ACC112 (cell line): ENCODE data around the gene ILF2.

Source experiments
- H2AFZ ChIP-seq: fragments of 200-600 bp; sonication (generic); one replicate; pipeline ENCODE4 v1.6.0; 2017; ENCODE audit warnings: antibody characterized with exemption, low read length; ENCODE audit not compliant: unreplicated experiment
- H3K27ac ChIP-seq: fragments of 200-600 bp; sonication (generic); 2 replicates; pipeline ENCODE4 v1.5.1; 2014; ENCODE audit warnings: low read depth, mild to moderate bottlenecking, antibody characterized with exemption, low read length, moderate library complexity
- H3K27me3 ChIP-seq: fragments of 200-600 bp; sonication (generic); 2 replicates; pipeline ENCODE4 v1.6.1; 2014; ENCODE audit warnings: mild to moderate bottlenecking, antibody characterized with exemption, low read length, moderate library complexity, mixed read lengths; ENCODE audit not compliant: insufficient read depth
- H3K36me3 ChIP-seq: fragments of 200-600 bp; sonication (generic); 2 replicates; pipeline ENCODE4 v1.6.1; 2016; ENCODE audit warnings: mild to moderate bottlenecking, antibody characterized with exemption, low read length, moderate library complexity, mixed read lengths; ENCODE audit not compliant: insufficient read depth
- H3K4me1 ChIP-seq: fragments of 200-600 bp; sonication (generic); one replicate; pipeline ENCODE4 v1.6.1; 2016; ENCODE audit warnings: low read length, mixed read lengths; ENCODE audit not compliant: insufficient read depth, unreplicated experiment, control insufficient read depth
- H3K4me3 ChIP-seq: fragments of 200-600 bp; sonication (generic); 2 replicates; pipeline ENCODE4 v1.5.1; 2014; ENCODE audit warnings: mild to moderate bottlenecking, low read depth, low read length
- H3K79me2 ChIP-seq: fragments of 200-600 bp; sonication (generic); one replicate; pipeline ENCODE4 v1.6.0; 2016; ENCODE audit warnings: low read length; ENCODE audit not compliant: control insufficient read depth, unreplicated experiment, insufficient read depth

ILF2 gene

GRCh38 chr1:153626904-153627714, 43.7 kb downstream of the ILF2 start, which contains the start of gene S100A13:
S100A13 (minus strand) TSS chr1:153627505; CDS start chr1:153626472, 1,033 bp downstream.
- Histone ChIP-seq H3K4me1 (peaks cover 18% of the 10 kb centered on the region), H2AFZ (peak within 1 kb of the TSS; percentile 28), H3K27me3 (no peaks in the 10 kb centered on the region), H3K27ac (peak within 1 kb of the TSS; percentile 84), H3K79me2 (peaks cover 30% of the 10 kb centered on the region), H3K36me3 (no peaks in the 10 kb centered on the region), H3K4me3 (peak within 1 kb of the TSS; percentile 88)

GRCh38 chr1:153626477-153626903, 44.3 kb downstream of the ILF2 start:
- Histone ChIP-seq H3K4me3 (peak overlapping the region; percentile 88), H3K4me1 (peaks cover 18% of the 10 kb centered on the region), H3K27me3 (no peaks in the 10 kb centered on the region), H2AFZ (no peak overlapping the region), H3K79me2 (peaks cover 30% of the 10 kb centered on the region), H3K27ac (peak overlapping the region; percentile 84), H3K36me3 (no peaks in the 10 kb centered on the region)

GRCh38 chr1:153624965-153625611, 45.7 kb downstream of the ILF2 start:
- H3K27ac ChIP-seq = no peak overlapping the region
- H3K4me3 ChIP-seq = peak overlapping the region; percentile 88; the same call in 1 of the 2 replicates
- peaks cover 18% of the 10 kb centered on the region for H3K4me1 ChIP-seq
- H3K79me2 ChIP-seq = peaks cover 30% of the 10 kb centered on the region
- H2AFZ ChIP-seq = no peak overlapping the region
- H3K36me3 ChIP-seq = no peaks in the 10 kb centered on the region
- no peaks in the 10 kb centered on the region for H3K27me3 ChIP-seq

GRCh38 chr1:153623101-153623500, 47.7 kb downstream of the ILF2 start:
- no peak overlapping the region for H3K27ac ChIP-seq
- no peak overlapping the region for H2AFZ ChIP-seq
- peaks cover 30% of the 10 kb centered on the region for H3K79me2 ChIP-seq
- no peak overlapping the region for H3K4me3 ChIP-seq
- H3K36me3 ChIP-seq = peaks cover 3% of the 10 kb centered on the region
- H3K4me1 ChIP-seq = peaks cover 18% of the 10 kb centered on the region
- H3K27me3 ChIP-seq = no peaks in the 10 kb centered on the region

GRCh38 chr1:153619171-153619570, 51.6 kb downstream of the ILF2 start:
- Histone ChIP-seq H2AFZ (no peak overlapping the region), H3K79me2 (peaks cover 7% of the 10 kb centered on the region), H3K4me3 (no peak overlapping the region), H3K36me3 (peaks cover 3% of the 10 kb centered on the region), H3K27ac (no peak overlapping the region), H3K27me3 (no peaks in the 10 kb centered on the region), H3K4me1 (peaks cover 25% of the 10 kb centered on the region)

GRCh38 chr1:153617663-153618062, 53.1 kb downstream of the ILF2 start:
- no peak overlapping the region for H2AFZ ChIP-seq
- H3K27ac ChIP-seq = peak overlapping the region; percentile 10; the same call in 1 of the 2 replicates
- no peak overlapping the region for H3K4me3 ChIP-seq
- no peaks in the 10 kb centered on the region for H3K27me3 ChIP-seq
- H3K36me3 ChIP-seq = peaks cover 3% of the 10 kb centered on the region
- H3K79me2 ChIP-seq = peaks cover 10% of the 10 kb centered on the region
- H3K4me1 ChIP-seq = peaks cover 34% of the 10 kb centered on the region

GRCh38 chr1:153616917-153617311, 53.9 kb downstream of the ILF2 start:
- Histone ChIP-seq H3K79me2 (peaks cover 17% of the 10 kb centered on the region), H3K27ac (no peak overlapping the region), H3K4me1 (peaks cover 34% of the 10 kb centered on the region), H2AFZ (no peak overlapping the region), H3K4me3 (no peak overlapping the region), H3K36me3 (peaks cover 3% of the 10 kb centered on the region), H3K27me3 (no peaks in the 10 kb centered on the region)

GRCh38 chr1:153616144-153616916, 54.5 kb downstream of the ILF2 start, which contains the start of gene S100A14:
S100A14 (minus strand) TSS chr1:153616325; CDS start chr1:153615858, 467 bp downstream.
- Histone ChIP-seq H3K27me3 (no peaks in the 10 kb centered on the region), H3K4me3 (no peak within 1 kb of the TSS), H3K79me2 (peaks cover 23% of the 10 kb centered on the region), H3K4me1 (peaks cover 34% of the 10 kb centered on the region), H3K27ac (0 out of 2 replicates have a peak within 1 kb of the TSS, but pooled peaks have one; percentile 5), H3K36me3 (peaks cover 3% of the 10 kb centered on the region), H2AFZ (no peak within 1 kb of the TSS)

GRCh38 chr1:153615406-153615805, 55.4 kb downstream of the ILF2 start:
- H2AFZ ChIP-seq = no peak overlapping the region
- peaks cover 30% of the 10 kb centered on the region for H3K79me2 ChIP-seq
- no peak overlapping the region for H3K4me3 ChIP-seq
- no peak overlapping the region for H3K27ac ChIP-seq
- H3K4me1 ChIP-seq = peaks cover 39% of the 10 kb centered on the region
- peaks cover 3% of the 10 kb centered on the region for H3K36me3 ChIP-seq
- no peaks in the 10 kb centered on the region for H3K27me3 ChIP-seq

- peaks cover 3% of the 10 kb centered on the region for H3K36me3 ChIP-seq
- H3K79me2 ChIP-seq = peaks cover 35% of the 10 kb centered on the region
- H3K27me3 ChIP-seq = no peaks in the 10 kb centered on the region
- H3K4me1 ChIP-seq = peaks cover 44% of the 10 kb centered on the region
- H2AFZ ChIP-seq = no peak overlapping the region
- H3K27ac ChIP-seq = no peak overlapping the region
- H3K4me3 ChIP-seq = no peak overlapping the region
Observed at GRCh38 chr1:153614906-153615305, 55.9 kb downstream of the ILF2 start.
